ENCODE data around the gene PARP11. TPM values are rescaled to one million over a fixed set of nuclear protein-coding genes. Genes with fewer than 3 reads are reported as not detected.

Gene PARP11
- total RNA-seq, 1 experiment from 2014 or later, result 8.0 TPM

DNA sequence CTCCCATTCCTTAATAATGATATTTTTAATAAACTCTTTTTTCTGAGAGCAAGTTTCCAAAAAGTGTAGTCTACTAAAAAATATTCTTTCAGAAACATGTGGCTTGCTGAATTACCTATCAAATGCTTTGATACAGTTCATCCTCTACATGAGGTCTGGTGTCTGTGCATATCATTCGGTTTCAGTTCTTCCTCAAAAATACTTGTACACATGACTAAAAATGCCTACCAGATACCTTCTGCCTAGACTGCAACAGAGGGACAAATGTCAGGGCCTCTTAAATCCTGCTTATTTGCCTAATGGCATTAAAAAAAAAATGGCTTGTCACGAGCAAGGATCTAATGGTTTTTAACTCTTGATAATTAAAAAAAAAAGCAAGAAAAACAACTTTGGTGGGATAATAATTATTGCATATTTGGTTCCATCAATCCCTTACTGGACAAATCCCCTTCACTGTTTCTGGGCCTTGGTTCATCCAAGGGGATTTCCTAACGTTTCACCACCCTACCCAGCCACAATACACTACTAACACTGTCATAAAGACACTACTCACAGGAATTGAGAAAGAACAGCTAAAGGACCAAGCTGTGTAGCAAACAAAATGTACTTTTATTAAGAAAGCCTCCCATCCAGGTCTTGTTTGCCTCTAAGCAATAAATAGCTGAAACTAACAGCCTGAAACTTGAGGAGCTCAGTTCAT, 45.7 kb downstream of the PARP11 start:
- no peak for ATAC-seq
- ChIA-PET POLR2A (interaction anchor here (0.6 kb wide), 1 partner anchor 110 kb away, joined by 4 read pairs; no protein-coding TSS in a partner anchor), CTCF (interaction anchor here (0.6 kb wide), 1 partner anchor 23 kb away, joined by 3 read pairs; no protein-coding TSS in a partner anchor)
- DNase-seq (ENCODE audit: low spot score), result no peak
- no peaks in the 10 kb centered on the region for H3K27me3 Mint-ChIP-seq (ENCODE audit: low read depth)
- H3K4me3 Mint-ChIP-seq, result no peak overlapping the region
- no peak overlapping the region for H3K27ac Mint-ChIP-seq
- H3K4me1 Mint-ChIP-seq, result peaks cover 6% of the 10 kb centered on the region
- TF ChIP-seq, protein P1, sequence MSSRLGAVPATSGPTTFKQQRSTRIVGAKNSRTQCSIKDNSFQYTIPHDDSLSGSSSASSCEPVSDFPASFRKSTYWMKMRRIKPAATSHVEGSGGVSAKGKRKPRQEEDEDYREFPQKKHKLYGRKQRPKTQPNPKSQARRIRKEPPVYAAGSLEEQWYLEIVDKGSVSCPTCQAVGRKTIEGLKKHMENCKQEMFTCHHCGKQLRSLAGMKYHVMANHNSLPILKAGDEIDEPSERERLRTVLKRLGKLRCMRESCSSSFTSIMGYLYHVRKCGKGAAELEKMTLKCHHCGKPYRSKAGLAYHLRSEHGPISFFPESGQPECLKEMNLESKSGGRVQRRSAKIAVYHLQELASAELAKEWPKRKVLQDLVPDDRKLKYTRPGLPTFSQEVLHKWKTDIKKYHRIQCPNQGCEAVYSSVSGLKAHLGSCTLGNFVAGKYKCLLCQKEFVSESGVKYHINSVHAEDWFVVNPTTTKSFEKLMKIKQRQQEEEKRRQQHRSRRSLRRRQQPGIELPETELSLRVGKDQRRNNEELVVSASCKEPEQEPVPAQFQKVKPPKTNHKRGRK (CRISPR knock-in tag; IDR thresholded peaks at IDR 0.05; ENCODE audit: borderline replicate concordance), result no peak
- TF ChIP-seq GABPB1 (CRISPR knock-in tag; IDR thresholded peaks at IDR 0.05), result no peak
- no peak for TF ChIP-seq TEAD4 (CRISPR knock-in tag; IDR thresholded peaks at IDR 0.05)
- TF ChIP-seq CBFB (CRISPR knock-in tag; IDR thresholded peaks at IDR 0.05; ENCODE audit: low read depth), result no peak
- no peak for TF ChIP-seq TCF7 (CRISPR knock-in tag; IDR thresholded peaks at IDR 0.05; ENCODE audit: low read depth)
- TF ChIP-seq GTF2I (CRISPR knock-in tag; conservative IDR thresholded peaks at IDR 0.05), result no peak
- TF ChIP-seq ZNF138 (CRISPR knock-in tag; conservative IDR thresholded peaks at IDR 0.05), result no peak
- TF ChIP-seq, protein P2, sequence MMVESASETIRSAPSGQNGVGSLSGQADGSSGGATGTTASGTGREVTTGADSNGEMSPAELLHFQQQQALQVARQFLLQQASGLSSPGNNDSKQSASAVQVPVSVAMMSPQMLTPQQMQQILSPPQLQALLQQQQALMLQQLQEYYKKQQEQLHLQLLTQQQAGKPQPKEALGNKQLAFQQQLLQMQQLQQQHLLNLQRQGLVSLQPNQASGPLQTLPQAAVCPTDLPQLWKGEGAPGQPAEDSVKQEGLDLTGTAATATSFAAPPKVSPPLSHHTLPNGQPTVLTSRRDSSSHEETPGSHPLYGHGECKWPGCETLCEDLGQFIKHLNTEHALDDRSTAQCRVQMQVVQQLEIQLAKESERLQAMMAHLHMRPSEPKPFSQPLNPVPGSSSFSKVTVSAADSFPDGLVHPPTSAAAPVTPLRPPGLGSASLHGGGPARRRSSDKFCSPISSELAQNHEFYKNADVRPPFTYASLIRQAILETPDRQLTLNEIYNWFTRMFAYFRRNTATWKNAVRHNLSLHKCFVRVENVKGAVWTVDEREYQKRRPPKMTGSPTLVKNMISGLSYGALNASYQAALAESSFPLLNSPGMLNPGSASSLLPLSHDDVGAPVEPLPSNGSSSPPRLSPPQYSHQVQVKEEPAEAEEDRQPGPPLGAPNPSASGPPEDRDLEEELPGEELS (CRISPR knock-in tag; IDR thresholded peaks at IDR 0.05), result no peak
- no peak for TF ChIP-seq ELF4 (CRISPR knock-in tag; IDR thresholded peaks at IDR 0.05; ENCODE audit: low read depth)
- TF ChIP-seq, protein P3, sequence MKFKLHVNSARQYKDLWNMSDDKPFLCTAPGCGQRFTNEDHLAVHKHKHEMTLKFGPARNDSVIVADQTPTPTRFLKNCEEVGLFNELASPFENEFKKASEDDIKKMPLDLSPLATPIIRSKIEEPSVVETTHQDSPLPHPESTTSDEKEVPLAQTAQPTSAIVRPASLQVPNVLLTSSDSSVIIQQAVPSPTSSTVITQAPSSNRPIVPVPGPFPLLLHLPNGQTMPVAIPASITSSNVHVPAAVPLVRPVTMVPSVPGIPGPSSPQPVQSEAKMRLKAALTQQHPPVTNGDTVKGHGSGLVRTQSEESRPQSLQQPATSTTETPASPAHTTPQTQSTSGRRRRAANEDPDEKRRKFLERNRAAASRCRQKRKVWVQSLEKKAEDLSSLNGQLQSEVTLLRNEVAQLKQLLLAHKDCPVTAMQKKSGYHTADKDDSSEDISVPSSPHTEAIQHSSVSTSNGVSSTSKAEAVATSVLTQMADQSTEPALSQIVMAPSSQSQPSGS (CRISPR knock-in tag; IDR thresholded peaks at IDR 0.05; ENCODE audit: borderline replicate concordance, low read depth), result no peak
- TF ChIP-seq, protein P4, sequence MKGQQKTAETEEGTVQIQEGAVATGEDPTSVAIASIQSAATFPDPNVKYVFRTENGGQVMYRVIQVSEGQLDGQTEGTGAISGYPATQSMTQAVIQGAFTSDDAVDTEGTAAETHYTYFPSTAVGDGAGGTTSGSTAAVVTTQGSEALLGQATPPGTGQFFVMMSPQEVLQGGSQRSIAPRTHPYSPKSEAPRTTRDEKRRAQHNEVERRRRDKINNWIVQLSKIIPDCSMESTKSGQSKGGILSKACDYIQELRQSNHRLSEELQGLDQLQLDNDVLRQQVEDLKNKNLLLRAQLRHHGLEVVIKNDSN (CRISPR knock-in tag; IDR thresholded peaks at IDR 0.05), result no peak
- no peaks in the 10 kb centered on the region for H3K9me3 Mint-ChIP-seq
- peaks cover 9% of the 10 kb centered on the region for H3K36me3 Mint-ChIP-seq

DNA sequence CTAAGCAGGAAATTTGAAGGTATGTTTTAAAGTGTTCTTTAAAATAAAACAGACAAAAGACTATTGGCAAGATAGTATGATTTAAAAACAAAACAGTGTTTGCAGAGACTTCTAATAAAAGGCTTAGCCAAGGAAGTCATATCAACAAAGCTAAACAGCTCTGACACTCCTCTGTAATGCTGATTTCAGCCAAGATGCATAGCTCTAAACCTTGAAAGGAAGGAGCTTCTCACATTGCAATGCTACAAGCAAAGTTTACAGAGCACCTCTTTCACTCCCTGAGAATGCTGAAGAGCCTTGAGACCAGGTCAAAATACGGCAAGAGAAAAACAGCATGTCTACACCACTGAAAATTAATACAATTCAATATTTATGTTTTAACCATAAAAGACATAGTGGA, 51.8 kb downstream of the PARP11 start:
- CTCF ChIA-PET, result interaction anchor here (1.0 to 1.8 kb wide), 7 partner anchors 16 to 521 kb away, joined by 3 to 23 read pairs (median 5); no protein-coding TSS in a partner anchor
- ATAC-seq, result peak; percentile 99
- H3K4me3 Mint-ChIP-seq, result peak overlapping the region; percentile 16

More for the DNA sequence above, 51.8 kb downstream of the PARP11 start:
- H3K36me3 Mint-ChIP-seq, result peaks cover 11% of the 10 kb centered on the region
- POLR2A ChIA-PET, result no interaction called here
- DNase-seq (ENCODE audit: low spot score), result no peak
- peaks cover 6% of the 10 kb centered on the region for H3K4me1 Mint-ChIP-seq
- TF ChIP-seq, protein P5, sequence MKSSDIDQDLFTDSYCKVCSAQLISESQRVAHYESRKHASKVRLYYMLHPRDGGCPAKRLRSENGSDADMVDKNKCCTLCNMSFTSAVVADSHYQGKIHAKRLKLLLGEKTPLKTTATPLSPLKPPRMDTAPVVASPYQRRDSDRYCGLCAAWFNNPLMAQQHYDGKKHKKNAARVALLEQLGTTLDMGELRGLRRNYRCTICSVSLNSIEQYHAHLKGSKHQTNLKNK (CRISPR knock-in tag; IDR thresholded peaks at IDR 0.05), result no peak
- TF ChIP-seq TP53 (CRISPR knock-in tag; IDR thresholded peaks at IDR 0.05), result no peak
- TF ChIP-seq, protein P2 (CRISPR knock-in tag; IDR thresholded peaks at IDR 0.05), result 0 out of 2 replicates have a peak, but pooled peaks have one; percentile 11
- TF ChIP-seq, protein P6, sequence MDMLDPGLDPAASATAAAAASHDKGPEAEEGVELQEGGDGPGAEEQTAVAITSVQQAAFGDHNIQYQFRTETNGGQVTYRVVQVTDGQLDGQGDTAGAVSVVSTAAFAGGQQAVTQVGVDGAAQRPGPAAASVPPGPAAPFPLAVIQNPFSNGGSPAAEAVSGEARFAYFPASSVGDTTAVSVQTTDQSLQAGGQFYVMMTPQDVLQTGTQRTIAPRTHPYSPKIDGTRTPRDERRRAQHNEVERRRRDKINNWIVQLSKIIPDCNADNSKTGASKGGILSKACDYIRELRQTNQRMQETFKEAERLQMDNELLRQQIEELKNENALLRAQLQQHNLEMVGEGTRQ (CRISPR knock-in tag; IDR thresholded peaks at IDR 0.05), result no peak
- TF ChIP-seq, protein P7, sequence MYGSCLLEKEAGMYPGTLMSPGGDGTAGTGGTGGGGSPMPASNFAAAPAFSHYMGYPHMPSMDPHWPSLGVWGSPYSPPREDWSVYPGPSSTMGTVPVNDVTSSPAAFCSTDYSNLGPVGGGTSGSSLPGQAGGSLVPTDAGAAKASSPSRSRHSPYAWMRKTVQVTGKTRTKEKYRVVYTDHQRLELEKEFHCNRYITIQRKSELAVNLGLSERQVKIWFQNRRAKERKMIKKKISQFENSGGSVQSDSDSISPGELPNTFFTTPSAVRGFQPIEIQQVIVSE (CRISPR knock-in tag; IDR thresholded peaks at IDR 0.05; ENCODE audit: borderline replicate concordance), result no peak
- H3K27me3 Mint-ChIP-seq (ENCODE audit: low read depth), result no peaks in the 10 kb centered on the region
- peak overlapping the region; percentile 97 for H3K27ac Mint-ChIP-seq
- H3K9me3 Mint-ChIP-seq, result no peaks in the 10 kb centered on the region

All from WTC11 (cell line).